ENCODE data around the gene AGAP6. TPM values are rescaled to one million over a fixed set of nuclear protein-coding genes. Genes with fewer than 3 reads are reported as not detected.
"Not testable (repeated sequence)": the region's sequence is repeated elsewhere in the genome, so short reads cannot be mapped to it uniquely, and the experiment has no call there.

Gene AGAP6
- total RNA-seq, 1 donor from 2014 or later, result 3.7 TPM

GRCh38 chr10:50021646-50022045, 33.4 kb downstream of the AGAP6 start:
- FAIRE-seq, result no peak
- DNase-seq (ENCODE audit: low spot score in 2 of 2), result no peak

GRCh38 chr10:50024716-50025383, 36.6 kb downstream of the AGAP6 start:
- not testable (repeated sequence) for FAIRE-seq; DNase-seq (ENCODE audit: low spot score in 2 of 2)

- no peak for DNase-seq (ENCODE audit: low spot score in 2 of 2)
- no peak for FAIRE-seq
Observed at GRCh38 chr10:50025627-50026026, 37.4 kb downstream of the AGAP6 start.

GRCh38 chr10:50027195-50027594, 39.0 kb downstream of the AGAP6 start:
- FAIRE-seq, result no peak
- DNase-seq (ENCODE audit: low spot score in 2 of 2), result no peak

GRCh38 chr10:50033481-50033880, 45.3 kb downstream of the AGAP6 start:
- FAIRE-seq (no peak), DNase-seq (ENCODE audit: low spot score in 2 of 2) (no peak)

GRCh38 chr10:50035337-50035736, 47.1 kb downstream of the AGAP6 start:
- not testable (repeated sequence) for FAIRE-seq; DNase-seq (ENCODE audit: low spot score in 2 of 2)

GRCh38 chr10:50044941-50045664, 56.9 kb downstream of the AGAP6 start:
- FAIRE-seq, result no peak
- no peak for DNase-seq (ENCODE audit: low spot score in 2 of 2)

- FAIRE-seq; DNase-seq (ENCODE audit: low spot score in 2 of 2): not testable (repeated sequence)
Observed at GRCh38 chr10:50046457-50046856, 58.3 kb downstream of the AGAP6 start.

- DNase-seq (ENCODE audit: low spot score in 2 of 2); FAIRE-seq: not testable (repeated sequence)
Observed at GRCh38 chr10:50047594-50047993, 59.4 kb downstream of the AGAP6 start.

- FAIRE-seq; DNase-seq (ENCODE audit: low spot score in 2 of 2): not testable (repeated sequence)
Observed at GRCh38 chr10:50051995-50052660, 63.9 kb downstream of the AGAP6 start.

- not testable (repeated sequence) for FAIRE-seq; DNase-seq (ENCODE audit: low spot score in 2 of 2)
Observed at GRCh38 chr10:50052778-50053376, 64.7 kb downstream of the AGAP6 start.

GRCh38 chr10:50055494-50056292, 67.5 kb downstream of the AGAP6 start:
- FAIRE-seq; DNase-seq (ENCODE audit: low spot score in 2 of 2): not testable (repeated sequence)

- not testable (repeated sequence) for FAIRE-seq
Observed at GRCh38 chr10:50056654-50057053, 68.4 kb downstream of the AGAP6 start.

GRCh38 chr10:50058727-50059126, 70.5 kb downstream of the AGAP6 start:
- not testable (repeated sequence) for FAIRE-seq; DNase-seq (ENCODE audit: low spot score in 2 of 2)

More at GRCh38 chr10:50056654-50057053, 68.4 kb downstream of the AGAP6 start:
- DNase-seq (ENCODE audit: low spot score in 2 of 2), result not testable (repeated sequence)

GRCh38 chr10:50059946-50060345, 71.7 kb downstream of the AGAP6 start:
- not testable (repeated sequence) for FAIRE-seq; DNase-seq (ENCODE audit: low spot score in 2 of 2)

Small RNA genes lying within 50 kb of the gene (small RNA-seq; reads per million reads assigned to genes)
- gene RNA5SP317 (not detected), gene SNORA74C-2 (not detected)

Other genes with a start within 250 kb of the AGAP6 start
- gene OGDHL, start 226.1 kb upstream of the AGAP6 start, total RNA-seq, result 6.9 TPM
- gene PARG, start 46.4 kb upstream of the AGAP6 start, total RNA-seq, result 129 TPM
- gene TIMM23B, start 46.4 kb upstream of the AGAP6 start, total RNA-seq, result 17.1 TPM
- gene WASHC2A, start 79.5 kb downstream of the AGAP6 start, total RNA-seq, result 45.2 TPM